GM12891 (cell line): Measurements from ENCODE around the gene BHLHE40.

Experiments used
- POLR2A ChIP-seq: IDR thresholded peaks from 2 replicates; pipeline ENCODE4 v1.6.1; 2011; ENCODE audit warnings: low read depth, low read length, control low read depth
- POLR2AphosphoS5 ChIP-seq: IDR thresholded peaks from 2 replicates; pipeline ENCODE4 v1.6.1; 2011; ENCODE audit warnings: low read depth, low read length, control low read depth
- POU2F2 ChIP-seq: IDR thresholded peaks from 2 replicates; pipeline ENCODE4 v1.6.1; 2011; ENCODE audit warnings: low read depth, mild to moderate bottlenecking, control low read depth, low read length, moderate library complexity
- TAF1 ChIP-seq: IDR thresholded peaks from 2 replicates; pipeline ENCODE4 v1.6.1; 2011; ENCODE audit warnings: low read depth, low read length, control low read depth

DNA sequence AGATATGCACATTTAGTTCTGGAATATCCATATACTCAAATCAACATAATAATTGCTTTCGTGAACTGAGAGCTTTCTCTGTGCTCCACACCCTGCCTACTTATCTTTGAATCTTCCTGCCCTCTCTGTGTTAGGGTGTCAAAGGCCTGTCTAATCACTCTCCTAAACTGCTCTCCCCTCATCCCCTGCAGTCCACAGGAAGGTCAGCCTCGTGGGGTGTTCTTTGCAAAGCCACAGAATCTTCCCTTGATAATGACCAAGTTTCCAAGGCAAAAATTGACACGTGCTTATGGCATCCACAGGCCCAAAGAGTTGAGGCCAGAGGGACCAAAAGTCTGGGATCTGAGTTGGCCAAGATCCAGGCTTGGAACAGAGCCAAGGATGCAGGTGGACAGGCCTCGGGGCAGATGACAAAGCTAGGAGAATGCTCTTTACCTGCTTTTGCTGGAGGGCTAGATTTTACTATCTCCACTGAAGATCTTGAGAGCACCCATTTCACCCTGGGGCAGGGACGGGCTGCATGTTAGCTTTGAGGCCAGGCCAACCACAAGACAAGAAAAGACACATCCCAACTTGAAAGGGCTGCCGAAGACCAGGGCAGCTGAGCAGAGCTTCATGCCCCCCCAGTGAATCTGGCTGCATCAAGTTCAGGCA, 20.4 kb downstream of the BHLHE40 start:
- no peak for TF ChIP-seq POLR2A
- no peak for TF ChIP-seq POLR2AphosphoS5
- TF ChIP-seq POU2F2, result no peak
- TF ChIP-seq TAF1, result no peak
